Measurements from ENCODE around the gene WDR86.

WDR86 gene

GRCh38 chr7:151427705-151428377, 18.0 kb upstream of the WDR86 start:
- DNase-seq (ENCODE audit: low read depth in 2 of 2) = no peak

GRCh38 chr7:151426904-151427704, 17.3 kb upstream of the WDR86 start:
- no peak for DNase-seq (ENCODE audit: low read depth in 2 of 2)

GRCh38 chr7:151426441-151426903, 16.6 kb upstream of the WDR86 start:
- no peak for DNase-seq (ENCODE audit: low read depth in 2 of 2)

GRCh38 chr7:151425670-151426440, 16.0 kb upstream of the WDR86 start:
- DNase-seq (ENCODE audit: low read depth in 2 of 2) = no peak

GRCh38 chr7:151424799-151425198, 15.0 kb upstream of the WDR86 start:
- DNase-seq (ENCODE audit: low read depth in 2 of 2) = no peak

GRCh38 chr7:151423936-151424335, 14.1 kb upstream of the WDR86 start:
- DNase-seq (ENCODE audit: low read depth in 2 of 2) = no peak

GRCh38 chr7:151423226-151423625, 13.4 kb upstream of the WDR86 start:
- DNase-seq (ENCODE audit: low read depth in 2 of 2) = no peak

GRCh38 chr7:151422212-151422611, 12.4 kb upstream of the WDR86 start:
- DNase-seq (ENCODE audit: low read depth in 2 of 2) = no peak

GRCh38 chr7:151420144-151420543, 10.3 kb upstream of the WDR86 start:
- no peak for DNase-seq (ENCODE audit: low read depth in 2 of 2)

GRCh38 chr7:151416941-151417315, 7.1 kb upstream of the WDR86 start:
- DNase-seq (ENCODE audit: low read depth in 2 of 2) = no peak

GRCh38 chr7:151416112-151416940, 6.5 kb upstream of the WDR86 start:
- no peak for DNase-seq (ENCODE audit: low read depth in 2 of 2)

- DNase-seq (ENCODE audit: low read depth in 2 of 2) = no peak
These were observed 5.7 kb upstream of the WDR86 start for GRCh38 chr7:151415375-151416105.

GRCh38 chr7:151413241-151413640, 3.4 kb upstream of the WDR86 start:
- DNase-seq (ENCODE audit: low read depth in 2 of 2) = no peak

- DNase-seq (ENCODE audit: low read depth in 2 of 2) = no peak
These were observed 2.5 kb upstream of the WDR86 start for GRCh38 chr7:151412318-151412717.

- DNase-seq (ENCODE audit: low read depth in 2 of 2) = no peak
These were observed 1.7 kb upstream of the WDR86 start for GRCh38 chr7:151411551-151411950.

- no peak for DNase-seq (ENCODE audit: low read depth in 2 of 2)
These were observed 860 bp upstream of the WDR86 start for GRCh38 chr7:151410405-151411390.

- DNase-seq (ENCODE audit: low read depth in 2 of 2) = no peak
These were observed 785 bp downstream of the WDR86 start for GRCh38 chr7:151408839-151409666.

- DNase-seq (ENCODE audit: low read depth in 2 of 2) = no peak
These were observed 1.4 kb downstream of the WDR86 start for GRCh38 chr7:151408498-151408838.

All from stimulated activated CD4-positive, alpha-beta T cell treated with anti-CD3 and anti-CD28 coated beads, Interleukin-15, amount 100 ng/mL, for 48 hours (primary cell).